Dedifferentiated amniotic fluid mesenchymal stem cell (primary cell): Measurements from ENCODE around the gene CTNNA2.

Experiments used
- DNase-seq: peaks from one replicate; pipeline ENCODE4 v3.0.0-alpha.2; 2016; ENCODE audit errors: extremely low spot score

CTNNA2 gene

DNA sequence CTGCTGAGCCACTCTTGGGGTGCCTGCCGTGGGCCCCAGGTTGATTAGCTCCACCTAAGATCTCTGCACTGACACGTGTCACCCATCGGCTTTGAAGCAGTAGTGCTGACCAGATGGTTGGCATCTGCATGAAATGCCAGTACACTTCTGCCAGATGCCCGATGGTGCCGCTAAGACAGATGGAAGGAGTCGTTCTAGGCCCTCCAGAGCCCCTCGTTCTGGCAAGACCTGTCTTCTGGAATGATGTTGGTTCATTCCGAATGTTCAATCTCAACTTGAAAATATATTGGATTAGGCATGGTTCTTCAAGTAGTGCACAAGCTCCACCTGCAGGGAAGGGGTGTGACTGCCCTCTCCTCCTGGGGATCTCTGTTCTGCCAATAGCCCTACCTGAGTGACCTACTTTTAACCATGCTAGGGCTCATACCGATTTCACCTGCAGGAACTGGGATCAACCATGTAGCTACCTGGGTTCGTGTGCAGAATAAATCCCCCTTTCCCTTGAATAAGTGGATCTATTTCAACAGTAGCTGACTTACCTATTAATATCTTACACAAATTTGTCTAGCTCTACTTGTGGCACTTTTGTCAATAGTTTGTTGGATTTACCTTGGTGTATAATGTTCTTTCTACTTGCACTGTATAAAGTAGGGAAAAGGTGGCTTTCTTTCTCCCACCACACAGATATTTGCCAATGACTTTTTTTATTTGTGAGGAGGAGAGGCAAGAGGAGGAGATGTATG is 342.6 kb downstream of the CTNNA2 start:
- DNase-seq = no peak

GRCh38 chr2:79857888-79858287 is 345.0 kb downstream of the CTNNA2 start:
- DNase-seq = no peak

DNA sequence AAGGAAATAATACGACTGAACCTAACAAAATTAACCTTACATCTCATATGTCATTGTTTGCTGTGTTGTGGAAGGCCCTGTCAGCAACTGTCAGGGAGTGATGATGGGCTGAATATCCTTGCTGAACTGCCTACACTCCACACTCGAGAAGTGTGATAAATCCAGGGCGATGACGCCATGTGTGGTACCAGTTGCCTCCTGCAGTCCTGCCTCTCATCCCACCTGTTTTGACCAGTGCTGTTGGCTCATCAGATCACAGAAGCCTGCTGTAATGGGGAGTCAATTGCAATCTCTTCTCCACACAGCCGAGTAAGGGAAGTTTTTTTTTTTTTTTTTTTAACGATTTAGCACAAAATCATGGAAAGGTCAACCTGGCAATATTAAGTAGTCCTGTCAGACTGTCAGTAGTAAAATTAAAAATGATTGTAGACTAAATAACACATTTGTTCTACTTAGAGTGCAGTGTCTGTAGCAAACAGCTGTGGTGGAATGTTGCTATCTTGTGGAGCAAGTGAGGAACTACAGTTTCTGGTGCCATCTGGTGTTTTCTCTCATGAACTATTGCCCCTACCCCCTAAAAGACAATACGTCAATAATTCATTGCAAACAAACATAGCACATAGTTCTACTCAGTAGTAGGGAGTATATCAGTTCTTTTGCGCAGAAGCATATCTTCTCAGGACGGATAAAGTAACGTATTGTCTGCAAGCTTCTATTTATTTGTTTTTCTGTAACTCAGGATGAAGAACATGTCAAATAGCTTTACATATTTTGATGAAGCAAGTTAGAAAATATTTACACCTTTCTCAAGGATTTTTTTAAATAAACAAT is 347.6 kb downstream of the CTNNA2 start:
- no peak for DNase-seq

DNA sequence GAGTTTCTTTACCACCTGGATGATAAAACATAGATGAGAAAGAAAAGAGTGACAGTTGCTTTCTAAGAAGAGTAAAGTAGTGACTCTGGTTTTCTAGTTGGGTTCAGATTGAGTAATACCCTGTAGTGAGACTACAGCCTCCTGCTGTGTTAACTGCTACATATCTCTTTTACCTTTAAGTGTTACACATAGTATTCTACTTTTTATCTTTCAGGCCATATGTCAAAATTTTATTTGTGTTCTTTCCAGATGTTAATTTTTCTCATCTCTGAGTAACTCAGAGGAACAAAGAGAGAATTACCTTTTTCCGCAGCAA is 348.2 kb downstream of the CTNNA2 start:
- DNase-seq = no peak

DNA sequence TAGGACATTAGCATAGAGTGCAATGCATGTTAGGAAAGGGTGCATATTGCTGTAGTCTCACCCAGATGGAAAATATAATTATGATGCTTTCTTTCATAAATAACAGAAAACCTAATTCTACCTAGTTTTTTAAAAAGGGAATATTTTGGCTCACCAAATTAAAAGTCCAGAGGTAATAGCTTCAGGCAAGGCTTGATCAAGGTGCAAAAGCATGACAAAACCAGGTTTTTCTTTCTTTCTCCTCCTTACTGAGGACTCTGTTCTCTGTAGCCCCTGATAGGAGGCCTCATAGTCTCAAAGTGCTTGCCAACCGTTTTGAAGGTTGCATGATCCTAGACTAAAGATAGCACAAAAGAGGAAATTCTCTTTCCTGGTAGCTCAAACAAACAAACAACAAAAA is 349.9 kb downstream of the CTNNA2 start:
- DNase-seq = no peak

DNA sequence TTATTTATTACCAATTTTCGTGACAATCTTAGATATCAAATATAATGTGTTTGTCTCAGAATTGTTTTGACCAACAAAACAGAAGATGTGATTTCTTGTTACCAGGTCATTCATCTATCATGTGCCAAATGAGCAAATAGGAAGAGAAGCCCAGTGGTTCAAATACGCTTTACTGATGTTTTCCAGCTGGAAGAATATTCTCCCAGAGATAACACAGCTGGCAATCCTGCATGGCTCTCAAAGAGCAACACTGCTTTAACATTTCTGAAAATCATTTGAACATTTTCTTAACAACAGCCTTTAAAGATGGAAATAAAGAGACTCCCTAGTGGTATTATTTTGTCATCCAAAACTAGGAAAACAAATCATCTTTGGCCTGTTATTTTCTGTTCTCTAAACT is 359.8 kb downstream of the CTNNA2 start:
- no peak for DNase-seq

- no peak for DNase-seq
Measured at GRCh38 chr2:79874015-79874414, 361.2 kb downstream of the CTNNA2 start.

- DNase-seq = no peak
Measured at GRCh38 chr2:79876430-79876829, 363.6 kb downstream of the CTNNA2 start.

DNA sequence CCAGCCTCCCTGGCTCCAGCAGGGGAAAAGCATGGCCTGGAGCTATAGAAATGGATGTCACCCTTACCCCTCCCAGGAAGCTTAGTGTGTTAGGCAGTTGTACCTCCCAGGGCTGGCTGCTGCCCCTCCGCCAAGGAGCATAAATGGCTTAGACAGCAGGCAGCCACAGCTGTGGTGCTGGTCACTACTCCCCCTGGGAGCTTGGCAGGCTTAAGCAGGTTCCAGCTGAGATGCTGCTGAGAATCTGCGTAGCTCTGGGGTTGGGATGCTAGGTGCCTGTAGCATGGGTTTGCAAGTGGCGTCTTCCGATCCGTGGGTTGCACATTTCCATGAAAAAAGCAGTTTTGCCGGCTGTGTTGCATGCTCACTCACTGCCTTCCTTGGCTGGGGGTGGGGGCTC is 369.7 kb downstream of the CTNNA2 start:
- no peak for DNase-seq

DNA sequence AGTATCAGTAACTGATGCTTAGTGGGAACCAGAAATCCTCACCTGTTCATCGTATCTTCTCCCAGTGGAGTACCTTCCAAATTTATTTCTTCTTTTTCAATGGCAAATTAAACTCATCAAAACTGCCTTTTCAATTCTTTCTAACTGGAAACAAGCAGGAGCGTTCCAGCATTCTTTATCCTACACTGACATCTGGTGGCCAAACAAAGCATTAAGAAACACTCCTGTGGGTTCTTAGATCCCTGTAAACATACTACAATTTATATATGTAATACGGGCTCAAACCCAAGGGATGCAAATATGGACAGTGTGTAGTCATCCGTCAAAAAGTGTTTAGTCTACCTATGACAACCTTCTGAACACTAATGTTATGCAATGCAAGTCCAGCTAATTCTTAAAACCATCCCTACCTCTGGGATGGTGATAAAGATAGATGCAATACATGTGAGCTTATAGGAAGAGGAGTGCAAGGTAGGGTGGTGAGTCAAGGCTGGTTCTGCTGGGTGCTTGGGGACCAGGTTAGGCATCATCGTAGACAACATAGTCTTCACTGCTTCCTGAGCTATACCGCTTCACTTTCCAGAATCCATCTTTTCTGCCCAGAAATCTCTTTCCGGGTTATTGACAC is 375.0 kb downstream of the CTNNA2 start:
- DNase-seq = peak; percentile 81

GRCh38 chr2:79892123-79892522 is 379.3 kb downstream of the CTNNA2 start:
- DNase-seq = no peak

GRCh38 chr2:79899196-79899595 is 386.3 kb downstream of the CTNNA2 start:
- DNase-seq = no peak

GRCh38 chr2:79901161-79901560 is 388.3 kb downstream of the CTNNA2 start:
- DNase-seq = no peak

GRCh38 chr2:79903222-79904000 is 390.6 kb downstream of the CTNNA2 start:
- no peak for DNase-seq

DNA sequence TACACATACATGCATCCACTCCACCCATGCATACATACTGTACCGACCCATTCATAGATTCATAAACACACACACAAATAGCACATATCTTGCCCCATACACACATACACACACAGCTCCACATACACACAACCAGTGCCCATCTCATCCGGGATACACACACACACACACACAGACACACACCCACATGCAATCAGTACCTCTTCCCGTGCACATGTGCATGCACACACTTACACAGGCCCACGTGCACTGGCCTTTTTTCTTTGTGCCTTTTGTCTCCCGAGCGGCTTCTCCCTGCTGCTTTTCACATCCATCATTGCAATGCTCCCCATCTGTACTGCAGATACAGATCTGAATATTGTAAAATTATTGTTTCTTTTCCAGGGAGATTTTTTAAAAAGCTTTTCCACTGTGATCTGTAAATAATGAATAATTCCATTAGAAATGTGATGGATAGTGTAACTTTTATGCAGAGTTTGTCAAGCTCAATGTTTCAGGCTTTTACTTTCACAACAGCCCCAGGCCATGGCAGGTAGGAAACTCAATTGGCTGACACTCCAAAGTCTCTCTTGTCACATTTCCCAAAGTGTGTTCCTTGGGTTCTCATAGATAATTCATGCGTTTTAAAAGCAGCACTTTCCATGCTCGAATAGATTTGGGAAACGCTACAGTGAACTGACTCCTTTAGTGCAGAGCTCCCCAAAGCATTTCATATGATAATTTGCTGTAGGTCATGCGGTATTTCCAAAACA is 393.5 kb downstream of the CTNNA2 start:
- no peak for DNase-seq

DNA sequence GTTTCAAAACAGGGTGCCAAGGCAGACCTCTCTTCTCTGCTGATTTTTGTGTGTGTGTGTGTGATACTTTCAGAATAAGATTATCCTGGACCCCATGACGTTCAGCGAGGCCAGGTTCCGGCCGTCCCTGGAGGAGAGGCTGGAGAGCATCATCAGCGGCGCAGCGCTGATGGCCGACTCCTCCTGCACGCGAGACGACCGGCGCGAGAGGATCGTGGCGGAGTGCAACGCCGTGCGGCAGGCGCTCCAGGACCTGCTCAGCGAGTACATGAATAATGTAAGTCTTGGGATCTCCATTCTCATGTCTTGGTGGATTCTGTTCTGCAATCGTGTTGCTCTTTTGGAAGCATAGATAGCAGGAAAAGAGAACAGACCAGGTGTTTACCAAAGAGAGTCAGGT is 396.7 kb downstream of the CTNNA2 start:
- no peak for DNase-seq

DNA sequence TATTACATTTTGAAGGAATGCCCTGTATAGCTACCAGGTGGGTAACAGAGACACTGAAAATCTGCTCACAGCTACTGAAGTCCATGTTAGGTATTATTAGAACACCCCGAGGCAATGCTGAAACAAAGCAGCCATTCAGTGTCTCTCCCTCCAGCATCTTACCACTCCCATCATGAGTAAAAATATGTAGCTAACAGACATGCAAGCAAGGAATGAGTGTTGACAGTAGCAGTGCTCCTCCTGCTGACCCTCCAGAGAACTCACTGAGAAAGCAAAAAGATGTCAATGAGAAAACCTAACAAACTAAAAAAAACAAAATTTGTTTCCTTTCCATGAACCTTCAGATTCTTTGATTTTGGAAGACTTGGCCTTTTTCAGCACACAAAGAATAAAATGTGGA is 397.8 kb downstream of the CTNNA2 start:
- no peak for DNase-seq

DNA sequence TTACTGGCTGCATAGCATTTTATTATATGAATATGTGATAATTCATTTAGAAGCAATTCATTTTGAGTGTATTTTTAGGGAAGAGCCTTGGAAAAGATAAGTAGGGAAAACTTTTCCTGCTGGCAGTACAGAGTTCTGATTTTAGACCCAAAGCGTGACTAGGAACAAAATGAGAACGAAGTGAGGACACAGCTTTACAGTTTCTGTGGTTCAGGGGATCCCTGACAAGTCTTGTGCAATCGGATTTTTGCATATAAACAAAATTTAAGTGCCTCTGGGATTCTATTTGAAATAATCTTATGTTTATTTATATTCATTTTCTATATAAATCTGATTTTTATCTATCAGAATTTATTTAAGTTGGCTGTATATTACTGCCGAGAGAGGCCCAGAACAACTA is 402.6 kb downstream of the CTNNA2 start:
- DNase-seq = no peak

- no peak for DNase-seq
Measured at GRCh38 chr2:79916285-79916684, 403.4 kb downstream of the CTNNA2 start.

DNA sequence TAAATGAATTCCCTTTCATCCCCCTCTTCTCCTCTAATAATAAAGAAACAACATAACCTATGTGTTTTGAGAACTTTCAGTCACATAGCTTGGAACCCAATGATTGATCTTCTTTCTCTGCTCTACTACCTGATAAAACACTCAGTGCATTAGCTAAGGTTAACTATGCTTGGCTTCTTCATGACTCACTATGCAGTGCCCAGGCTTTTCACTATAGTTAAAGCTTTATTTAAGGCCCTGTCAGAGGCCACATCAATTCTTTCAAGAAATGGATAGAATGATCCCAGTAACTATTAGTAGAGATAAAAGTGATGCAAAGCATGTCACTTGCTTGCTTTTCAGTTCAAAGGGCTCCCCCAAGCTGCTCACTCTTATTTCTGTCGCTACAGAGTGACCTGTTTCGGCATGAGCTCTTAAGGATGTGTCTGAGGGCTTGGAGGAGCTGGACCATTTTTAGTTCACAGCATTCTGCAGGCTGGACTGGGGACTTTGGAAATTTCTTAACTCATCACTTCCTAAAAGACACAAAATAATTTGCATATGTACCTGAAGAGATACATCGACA is 407.7 kb downstream of the CTNNA2 start:
- DNase-seq = no peak

- no peak for DNase-seq
Measured at GRCh38 chr2:79929624-79930023, 416.8 kb downstream of the CTNNA2 start.
